ENCODE measurements around the gene NAIF1.

DNA sequence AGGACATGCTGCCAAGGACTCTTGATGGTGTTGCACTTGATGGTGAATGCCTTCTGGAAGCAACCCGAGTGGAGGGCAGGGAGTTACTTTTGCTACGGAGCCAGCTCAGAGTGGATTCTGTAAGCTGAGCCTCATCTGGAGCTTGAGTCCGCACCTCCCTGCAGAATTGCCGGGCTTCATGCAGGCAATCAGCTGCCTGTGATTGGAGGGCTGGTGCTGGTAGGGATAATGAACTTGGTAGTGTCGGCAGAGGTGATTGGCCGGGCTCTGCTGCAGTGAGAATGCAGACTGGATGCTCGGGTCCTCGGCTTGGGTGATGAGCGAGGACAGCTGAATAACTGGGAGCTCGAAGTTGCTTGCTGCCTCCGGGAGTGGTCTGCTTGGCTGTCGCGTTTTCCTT lies 24.0 kb upstream of the NAIF1 start:
- TF ChIP-seq CTCF (IDR thresholded peaks at IDR 0.05 in 8 of 11, conservative IDR thresholded peaks at IDR 0.05 in 3 of 11) (no peak), POLR2AphosphoS5 (IDR thresholded peaks at IDR 0.05) (peak in 1 of 3 donors; percentile 9)

All from spleen (tissue), 7 donors.